Hepatocyte (in vitro differentiated cells): ENCODE data around the gene FHIP2A. TPM values are rescaled to one million over a fixed set of nuclear protein-coding genes. Genes with fewer than 3 reads are reported as not detected.

ENCODE experiments used
- DNase-seq: peaks from one replicate; pipeline ENCODE4 v3.0.0-alpha.2; 2016; ENCODE audit warnings: low spot score
- H2AFZ ChIP-seq: fragments of 200-600 bp; sonication (generic); 2 replicates; pipeline ENCODE4 v1.6.0; 2016; ENCODE audit warnings: antibody characterized with exemption, mild to moderate bottlenecking
- H3K27ac ChIP-seq: fragments of 200-600 bp; sonication (generic); 2 replicates; pipeline ENCODE4 v1.5.1; 2016; ENCODE audit warnings: mild to moderate bottlenecking
- H3K27me3 ChIP-seq: fragments of 200-600 bp; sonication (generic); 2 replicates; pipeline ENCODE4 v1.6.1; 2016
- H3K36me3 ChIP-seq: fragments of 200-600 bp; sonication (generic); replicated peaks from 2 replicates; pipeline ENCODE4 v1.5.1; 2016; ENCODE audit warnings: low read depth; ENCODE audit not compliant: insufficient read depth
- H3K4me1 ChIP-seq: fragments of 200-600 bp; sonication (generic); 2 replicates; pipeline ENCODE4 v1.5.1; 2016; ENCODE audit warnings: mild to moderate bottlenecking, moderate library complexity; ENCODE audit not compliant: insufficient read depth
- H3K4me2 ChIP-seq: fragments of 200-600 bp; sonication (generic); 2 replicates; pipeline ENCODE4 v1.6.0; 2016
- H3K4me3 ChIP-seq: fragments of 200-600 bp; sonication (generic); 2 replicates; pipeline ENCODE4 v1.5.1; 2016; ENCODE audit warnings: mild to moderate bottlenecking
- H3K79me2 ChIP-seq: fragments of 200-600 bp; sonication (generic); 2 replicates; pipeline ENCODE4 v1.6.0; 2017; ENCODE audit warnings: mild to moderate bottlenecking
- H3K9me2 ChIP-seq: fragments of 200-600 bp; sonication (generic); replicated peaks from 2 replicates; pipeline ENCODE4 v1.6.0; 2017; ENCODE audit warnings: mild to moderate bottlenecking; ENCODE audit not compliant: insufficient read depth
- H3K9me3 ChIP-seq: fragments of 200-600 bp; sonication (generic); 2 replicates; pipeline ENCODE4 v1.5.1; 2016; ENCODE audit warnings: low read depth, mild to moderate bottlenecking
- H4K20me1 ChIP-seq: fragments of 200-600 bp; sonication (generic); 2 replicates; pipeline ENCODE4 v1.6.0; 2016; ENCODE audit warnings: mild to moderate bottlenecking; ENCODE audit not compliant: insufficient read depth, poor library complexity, severe bottlenecking
- CTCF ChIP-seq: fragments of 200-600 bp; sonication (generic); IDR thresholded peaks from 2 replicates; pipeline ENCODE4 v1.5.1; 2016; ENCODE audit warnings: antibody characterized with exemption, mild to moderate bottlenecking; ENCODE audit not compliant: poor library complexity
- EZH2 ChIP-seq: fragments of 200-600 bp; sonication (generic); IDR thresholded peaks from 2 replicates; pipeline ENCODE4 v1.6.1; 2016; ENCODE audit warnings: antibody characterized with exemption, mild to moderate bottlenecking, borderline replicate concordance
- EZH2phosphoT487 ChIP-seq: fragments of 200-600 bp; sonication (generic); IDR thresholded peaks from one replicate; pipeline ENCODE4 v1.6.1; 2018; ENCODE audit warnings: antibody characterized with exemption, mild to moderate bottlenecking, low read depth, moderate library complexity; ENCODE audit not compliant: unreplicated experiment, severe bottlenecking
- WGBS: methylation state at CpG from one replicate; pipeline ENCODE4 v1.1.6; 2016; ENCODE audit warnings: low lambda C conversion rate; ENCODE audit errors: missing lambda C conversion rate; 5-methylcytosine and 5-hydroxymethylcytosine counted together
- polyA plus RNA-seq: library from polyadenylated mRNA; unstranded; fragments of >200 nt; fragmentation: Nextera tagmentation; extraction: Ambion mirVana; gene quantifications from 2 replicates; pipeline ENCODE4 v1.2.1, GENCODE V29; 2016
- total RNA-seq: library from RNA; depleted of rRNA; stranded (reverse); fragments of >200 nt; gene quantifications from 2 replicates; pipeline ENCODE4 v1.2.3, GENCODE V29; 2014

FHIP2A gene
- total and polyA plus RNA-seq, 2 experiments from 2014 or later = 9.5 to 24.6 TPM

GRCh38 chr10:114871379-114871778 is 49.8 kb downstream of the FHIP2A start:
- Histone ChIP-seq H3K36me3 (no peaks in the 10 kb centered on the region), H3K9me3 (no peaks in the 10 kb centered on the region), H3K9me2 (no peaks in the 10 kb centered on the region), H3K4me3 (no peak overlapping the region), H3K4me2 (no peak overlapping the region), H2AFZ (no peak overlapping the region), H3K4me1 (no peaks in the 10 kb centered on the region), H4K20me1 (no peaks in the 10 kb centered on the region), H3K27me3 (no peaks in the 10 kb centered on the region), H3K79me2 (no peaks in the 10 kb centered on the region), H3K27ac (no peak overlapping the region)
- WGBS = 89% methylated on average over 2 of the region's 2 CpGs
- no peak for DNase-seq
- TF ChIP-seq EZH2 (no peak), EZH2phosphoT487 (no peak), CTCF (no peak)

Other genes starting within 250 kb of the FHIP2A start
- gene ABLIM1, start 163.5 kb upstream of the FHIP2A start, total RNA-seq = 31.6 and 37.9 TPM in 2 replicates
- gene ABLIM1, start 163.5 kb upstream of the FHIP2A start, polyA plus RNA-seq = 19.8 and 20.8 TPM in 2 replicates
- gene TRUB1, start 116.4 kb downstream of the FHIP2A start, total RNA-seq = 28.0 and 29.0 TPM in 2 replicates
- 12.0 and 12.3 TPM in 2 replicates for gene TRUB1, start 116.4 kb downstream of the FHIP2A start, polyA plus RNA-seq